Esophagus muscularis mucosa (tissue), 4 donors: Measurements from ENCODE around the gene IFNL2. TPM values are rescaled to one million over a fixed set of nuclear protein-coding genes. Genes with fewer than 3 reads are reported as not detected.
"Not testable (repeated sequence)": the region's sequence is repeated elsewhere in the genome, so short reads cannot be mapped to it uniquely, and the experiment has no call there.

Source experiments
- DNase-seq: peaks from one replicate; pipeline ENCODE4 v3.0.0-alpha.2; 2017; ENCODE audit errors: extremely low spot score
- H3K27ac ChIP-seq, 4 donors: fragments of 200-600 bp; sonication (generic); replicated peaks in 1 of 4; 1 replicate in 3 of 4; 2 replicates in 1 of 4; pipeline ENCODE4 v1.5.1; 2016 to 2019; ENCODE audit warnings: mild to moderate bottlenecking in 1 of 4
- H3K27me3 ChIP-seq, 4 donors: fragments of 200-600 bp; sonication (generic); one replicate each; pipeline versions ENCODE4 v1.5.1 to v1.6.0; 2016 to 2019
- H3K36me3 ChIP-seq, 4 donors: fragments of 200-600 bp; sonication (generic); one replicate each; pipeline ENCODE4 v1.5.1; 2016 to 2019
- H3K4me1 ChIP-seq, 4 donors: fragments of 200-600 bp; sonication (generic); one replicate each; pipeline ENCODE4 v1.5.1; 2016 to 2019
- H3K4me3 ChIP-seq, 4 donors: fragments of 200-600 bp; sonication (generic); 1 replicate in 2 of 4; 2 replicates in 2 of 4; pipeline ENCODE4 v1.5.1; 2016 to 2019; ENCODE audit warnings: mild to moderate bottlenecking in 4 of 4, moderate library complexity in 1 of 4
- H3K9me3 ChIP-seq, 4 donors: fragments of 200-600 bp; sonication (generic); 1 replicate in 3 of 4; 2 replicates in 1 of 4; pipeline ENCODE4 v1.5.1; 2016 to 2019
- EP300 ChIP-seq: sonication (generic); formaldehyde crosslinking; IDR thresholded peaks from one replicate; pipeline ENCODE4 v1.6.1; 2017; ENCODE audit warnings: antibody characterized with exemption
- POLR2A ChIP-seq: fragments of 450-650 bp; IDR thresholded peaks from one replicate; pipeline ENCODE4 v1.6.1; 2017; ENCODE audit warnings: antibody characterized with exemption, moderate library complexity, mild to moderate bottlenecking, low read depth
- POLR2AphosphoS5 ChIP-seq, 2 donors: sonication (generic); formaldehyde crosslinking; IDR thresholded peaks; one replicate each; pipeline ENCODE4 v1.6.1; 2017; ENCODE audit warnings: antibody characterized with exemption in 2 of 2
- WGBS: methylation state at CpG from one replicate; pipeline ENCODE4 v1.1.5; 2018; 5-methylcytosine and 5-hydroxymethylcytosine counted together
- intact Hi-C: fragments of 100-400 bp; cut with DNase I; formaldehyde crosslinking; loops from one replicate; pipeline ENCODE4 v1.15.1; 2023
- total RNA-seq, 4 donors: library from RNA; depleted of rRNA; stranded (reverse); fragments of >200 nt; gene quantifications; one replicate each; pipeline versions ENCODE4 v1.1.0 to v1.2.1, GENCODE V29; 2016
- TF ChIP-seq, protein P1 (sequence below), 3 experiments: fragments of 200-600 bp in 2 of 3; fragments of 450-650 bp in 1 of 3; sonication (generic) in 2 of 3; IDR thresholded peaks; one replicate each; pipeline ENCODE4 v1.5.1; 2017 to 2019; ENCODE audit warnings: antibody characterized with exemption in 3 of 3, mild to moderate bottlenecking in 2 of 3, moderate library complexity in 1 of 3

The IFNL2 gene
- total RNA-seq, 4 donors from 2014 or later = not detected

DNA sequence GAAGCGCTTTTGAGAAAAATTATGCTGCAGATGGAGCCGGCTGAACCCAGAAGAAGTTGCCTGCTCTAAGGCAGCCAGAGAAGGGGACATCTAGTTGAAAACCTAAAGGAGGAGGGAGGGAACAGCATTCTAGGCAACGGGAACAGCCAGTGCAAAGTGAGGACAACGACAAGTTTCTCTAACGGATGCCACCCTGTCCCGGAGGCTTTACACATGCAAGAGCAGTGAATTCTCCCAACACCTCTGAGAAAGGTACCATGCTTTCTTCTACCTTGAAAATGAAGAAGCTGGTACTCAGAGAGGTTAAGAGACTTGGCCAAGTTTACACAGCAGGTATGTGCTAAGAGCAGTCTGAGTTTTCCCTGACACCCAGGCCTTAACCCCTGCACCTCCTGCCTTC, 29.3 kb upstream of the IFNL2 start:
- 87% methylated on average over 6 of the region's 6 CpGs for WGBS
- peaks cover 0 to 3% (median 0%) of the 10 kb centered on the region in 4 donors for H3K4me1 ChIP-seq
- H3K36me3 ChIP-seq = no peaks in the 10 kb centered on the region
- no peaks in the 10 kb centered on the region for H3K9me3 ChIP-seq
- TF ChIP-seq, protein P1, sequence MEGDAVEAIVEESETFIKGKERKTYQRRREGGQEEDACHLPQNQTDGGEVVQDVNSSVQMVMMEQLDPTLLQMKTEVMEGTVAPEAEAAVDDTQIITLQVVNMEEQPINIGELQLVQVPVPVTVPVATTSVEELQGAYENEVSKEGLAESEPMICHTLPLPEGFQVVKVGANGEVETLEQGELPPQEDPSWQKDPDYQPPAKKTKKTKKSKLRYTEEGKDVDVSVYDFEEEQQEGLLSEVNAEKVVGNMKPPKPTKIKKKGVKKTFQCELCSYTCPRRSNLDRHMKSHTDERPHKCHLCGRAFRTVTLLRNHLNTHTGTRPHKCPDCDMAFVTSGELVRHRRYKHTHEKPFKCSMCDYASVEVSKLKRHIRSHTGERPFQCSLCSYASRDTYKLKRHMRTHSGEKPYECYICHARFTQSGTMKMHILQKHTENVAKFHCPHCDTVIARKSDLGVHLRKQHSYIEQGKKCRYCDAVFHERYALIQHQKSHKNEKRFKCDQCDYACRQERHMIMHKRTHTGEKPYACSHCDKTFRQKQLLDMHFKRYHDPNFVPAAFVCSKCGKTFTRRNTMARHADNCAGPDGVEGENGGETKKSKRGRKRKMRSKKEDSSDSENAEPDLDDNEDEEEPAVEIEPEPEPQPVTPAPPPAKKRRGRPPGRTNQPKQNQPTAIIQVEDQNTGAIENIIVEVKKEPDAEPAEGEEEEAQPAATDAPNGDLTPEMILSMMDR (IDR thresholded peaks at IDR 0.05) = no peak
- TF ChIP-seq POLR2A (no peak), EP300 (no peak), POLR2AphosphoS5 (IDR thresholded peaks at IDR 0.05) (no peak)
- DNase-seq = no peak
- H3K27ac ChIP-seq = no peak overlapping the region
- intact Hi-C loops = no loop called here
- no peak overlapping the region for H3K4me3 ChIP-seq
- H3K27me3 ChIP-seq = peaks cover 0 to 60% (median 0%) of the 10 kb centered on the region in 4 donors

DNA sequence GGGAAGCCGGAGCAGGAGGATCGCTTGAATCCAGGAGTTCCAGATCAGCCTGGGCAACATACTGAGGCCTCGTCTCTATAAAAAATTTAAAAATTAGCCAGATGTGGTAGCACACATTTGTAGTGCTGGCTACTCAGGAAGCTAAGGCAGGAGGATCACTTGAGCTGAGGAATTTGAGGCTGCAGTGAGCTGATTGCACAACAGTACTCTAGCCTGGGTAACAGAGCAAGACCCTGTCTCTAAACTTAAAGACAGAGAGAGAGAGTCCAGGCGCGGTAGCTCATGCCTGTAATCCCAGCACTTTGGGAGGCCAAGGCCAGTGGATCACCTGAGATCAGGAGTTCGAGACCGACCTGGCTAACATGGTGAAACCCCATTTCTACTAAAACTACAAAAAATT, 27.8 kb upstream of the IFNL2 start:
- Histone ChIP-seq H3K36me3 (no peaks in the 10 kb centered on the region), H3K9me3 (no peaks in the 10 kb centered on the region), H3K27ac (no peak overlapping the region), H3K27me3 (peaks cover 0 to 69% (median 0%) of the 10 kb centered on the region in 4 donors), H3K4me3 (no peak overlapping the region), H3K4me1 (peaks cover 0 to 3% (median 0%) of the 10 kb centered on the region in 4 donors)
- TF ChIP-seq POLR2AphosphoS5 (IDR thresholded peaks at IDR 0.05) (no peak), EP300 (no peak), POLR2A (no peak)
- TF ChIP-seq, protein P1 (IDR thresholded peaks at IDR 0.05) = no peak
- WGBS = 90% methylated on average over 7 of the region's 7 CpGs
- intact Hi-C loops = no loop called here
- no peak for DNase-seq

GRCh38 chr19:39243741-39244140, 24.5 kb upstream of the IFNL2 start:
- H3K27ac ChIP-seq, H3K4me3 ChIP-seq, H3K36me3 ChIP-seq, H3K9me3 ChIP-seq, intact Hi-C loops, DNase-seq: not testable (repeated sequence)
- 66% methylated on average over 8 of the region's 13 CpGs for WGBS
- peaks cover 11 to 18% (median 14%) of the 10 kb centered on the region in 4 donors for H3K4me1 ChIP-seq
- peaks cover 0 to 62% (median 19%) of the 10 kb centered on the region in 4 donors for H3K27me3 ChIP-seq

GRCh38 chr19:39244410-39245100, 23.6 kb upstream of the IFNL2 start, which contains the start of gene IFNL3:
Gene IFNL3 (minus strand): TSS chr19:39245006. CDS start chr19:39244967, 39 bp downstream.
- H3K27ac ChIP-seq, intact Hi-C loops, H3K4me3 ChIP-seq, DNase-seq, H3K36me3 ChIP-seq, H3K9me3 ChIP-seq: not testable (repeated sequence)
- peaks cover 0 to 67% (median 23%) of the 10 kb centered on the region in 4 donors for H3K27me3 ChIP-seq
- H3K4me1 ChIP-seq = peaks cover 11 to 18% (median 14%) of the 10 kb centered on the region in 4 donors
- 83% methylated on average over 7 of the region's 12 CpGs for WGBS

- DNase-seq, intact Hi-C loops, H3K27ac ChIP-seq, H3K9me3 ChIP-seq, H3K36me3 ChIP-seq, H3K4me3 ChIP-seq: not testable (repeated sequence)
- WGBS = no CpG with 5 or more reads among the region's 1 CpG
- Histone ChIP-seq H3K27me3 (peaks cover 0 to 67% (median 23%) of the 10 kb centered on the region in 4 donors), H3K4me1 (peaks cover 11 to 18% (median 14%) of the 10 kb centered on the region in 4 donors)
Measured at GRCh38 chr19:39245166-39245565, 23.0 kb upstream of the IFNL2 start.

DNA sequence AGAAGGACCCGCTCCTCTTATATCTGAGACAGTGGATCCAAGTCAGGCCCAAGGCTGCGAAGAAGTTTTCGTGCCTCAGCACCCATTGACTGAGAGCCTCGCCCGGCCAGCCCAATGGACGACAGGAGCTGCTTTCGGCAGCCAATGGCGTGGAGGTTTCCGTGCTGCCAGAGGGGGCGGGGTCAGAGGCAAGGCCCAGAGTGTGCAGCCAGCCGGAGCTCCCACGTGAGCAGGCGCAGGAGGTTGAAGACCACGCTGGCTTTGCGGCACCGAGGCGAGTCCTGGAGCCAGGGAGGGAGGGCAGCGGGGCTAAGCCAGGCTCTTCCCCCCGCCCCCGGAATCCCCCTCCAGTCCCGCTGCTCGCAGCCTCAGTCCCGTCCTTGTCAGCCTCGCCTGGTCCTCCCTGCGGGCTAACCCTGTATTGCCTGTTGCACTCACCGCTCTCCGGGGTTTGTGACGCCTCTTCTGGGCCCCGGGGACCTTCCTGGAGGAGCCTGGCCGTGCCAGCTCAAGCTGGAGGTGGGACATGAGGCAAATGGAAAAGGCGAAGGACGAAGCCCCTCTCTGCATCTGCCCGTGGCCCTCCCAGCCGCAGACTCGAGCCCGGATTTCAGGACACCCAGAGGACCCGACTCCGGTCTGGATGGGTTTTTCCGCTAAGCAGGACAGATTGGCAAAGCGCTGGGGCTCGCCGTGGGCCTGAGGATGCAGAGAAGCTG, 21.1 kb upstream of the IFNL2 start:
- no peak for DNase-seq
- TF ChIP-seq, protein P1 (IDR thresholded peaks at IDR 0.05) = no peak
- no peak for TF ChIP-seq POLR2AphosphoS5 (IDR thresholded peaks at IDR 0.05)
- TF ChIP-seq EP300 = no peak
- TF ChIP-seq POLR2A = no peak
- H3K4me3 ChIP-seq = peak overlapping the region; percentile 2 to 27 (median 22)
- H3K9me3 ChIP-seq = no peaks in the 10 kb centered on the region
- peaks cover 11 to 18% (median 14%) of the 10 kb centered on the region in 4 donors for H3K4me1 ChIP-seq
- no peaks in the 10 kb centered on the region for H3K36me3 ChIP-seq
- WGBS = 29% methylated on average over 16 of the region's 42 CpGs
- no peak overlapping the region for H3K27ac ChIP-seq
- intact Hi-C loops = no loop called here
- peaks cover 0 to 74% (median 23%) of the 10 kb centered on the region in 4 donors for H3K27me3 ChIP-seq
